ENCODE data around the gene CEACAM19.

DNA sequence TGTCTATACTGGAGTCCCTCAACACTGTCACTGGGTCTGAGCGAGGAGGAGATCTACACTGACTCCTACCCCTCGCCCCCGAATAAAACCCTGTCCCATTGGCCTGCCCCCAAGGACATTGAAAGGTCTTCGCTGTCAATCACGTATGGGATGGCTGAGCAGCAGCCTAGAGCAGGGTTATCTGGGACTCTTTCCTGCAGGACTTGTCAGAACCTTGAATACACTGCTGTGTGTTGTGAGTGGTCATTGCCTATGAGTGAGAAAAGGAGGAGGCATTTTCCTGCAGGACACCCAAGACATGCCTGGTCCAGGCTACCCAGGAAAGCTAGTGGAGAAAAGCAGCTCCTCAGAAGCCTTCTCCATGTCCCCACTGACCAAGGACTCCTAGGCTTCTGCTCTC lies 17.9 kb upstream of the CEACAM19 start:
- TF ChIP-seq POLR2A (IDR thresholded peaks at IDR 0.05) = no peak
- TF ChIP-seq, protein P1, sequence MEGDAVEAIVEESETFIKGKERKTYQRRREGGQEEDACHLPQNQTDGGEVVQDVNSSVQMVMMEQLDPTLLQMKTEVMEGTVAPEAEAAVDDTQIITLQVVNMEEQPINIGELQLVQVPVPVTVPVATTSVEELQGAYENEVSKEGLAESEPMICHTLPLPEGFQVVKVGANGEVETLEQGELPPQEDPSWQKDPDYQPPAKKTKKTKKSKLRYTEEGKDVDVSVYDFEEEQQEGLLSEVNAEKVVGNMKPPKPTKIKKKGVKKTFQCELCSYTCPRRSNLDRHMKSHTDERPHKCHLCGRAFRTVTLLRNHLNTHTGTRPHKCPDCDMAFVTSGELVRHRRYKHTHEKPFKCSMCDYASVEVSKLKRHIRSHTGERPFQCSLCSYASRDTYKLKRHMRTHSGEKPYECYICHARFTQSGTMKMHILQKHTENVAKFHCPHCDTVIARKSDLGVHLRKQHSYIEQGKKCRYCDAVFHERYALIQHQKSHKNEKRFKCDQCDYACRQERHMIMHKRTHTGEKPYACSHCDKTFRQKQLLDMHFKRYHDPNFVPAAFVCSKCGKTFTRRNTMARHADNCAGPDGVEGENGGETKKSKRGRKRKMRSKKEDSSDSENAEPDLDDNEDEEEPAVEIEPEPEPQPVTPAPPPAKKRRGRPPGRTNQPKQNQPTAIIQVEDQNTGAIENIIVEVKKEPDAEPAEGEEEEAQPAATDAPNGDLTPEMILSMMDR (IDR thresholded peaks at IDR 0.05) = no peak
